AG09319 (cell line): ENCODE data around the gene NHLRC2.

Experiments used
- DNase-seq: peaks from one replicate; pipeline ENCODE4 v3.0.0-alpha.2; 2010; ENCODE audit warnings: low read depth; ENCODE audit errors: extremely low read depth
- CTCF ChIP-seq: IDR thresholded peaks from 2 replicates; pipeline ENCODE4 v1.5.1; 2011; ENCODE audit warnings: low read depth, mild to moderate bottlenecking, inconsistent platforms, low read length, moderate library complexity

Gene NHLRC2

GRCh38 chr10:113911839-113912238 is 57.4 kb downstream of the NHLRC2 start:
- no peak for DNase-seq
- no peak for TF ChIP-seq CTCF

- DNase-seq = no peak
- TF ChIP-seq CTCF = no peak
These were observed 58.1 kb downstream of the NHLRC2 start for GRCh38 chr10:113912582-113912981.

- TF ChIP-seq CTCF = no peak
- DNase-seq = no peak
These were observed 60.5 kb downstream of the NHLRC2 start for GRCh38 chr10:113914956-113915355.

GRCh38 chr10:113915540-113915939 is 61.1 kb downstream of the NHLRC2 start:
- no peak for TF ChIP-seq CTCF

GRCh38 chr10:113916053-113916452 is 61.6 kb downstream of the NHLRC2 start:
- DNase-seq = no peak

More at GRCh38 chr10:113915540-113915939, 61.1 kb downstream of the NHLRC2 start:
- DNase-seq = no peak

GRCh38 chr10:113917636-113918035 is 63.2 kb downstream of the NHLRC2 start:
- DNase-seq = no peak

More at GRCh38 chr10:113916053-113916452, 61.6 kb downstream of the NHLRC2 start:
- no peak for TF ChIP-seq CTCF

GRCh38 chr10:113920114-113920513 is 65.7 kb downstream of the NHLRC2 start:
- TF ChIP-seq CTCF = no peak
- DNase-seq = no peak

More at GRCh38 chr10:113917636-113918035, 63.2 kb downstream of the NHLRC2 start:
- TF ChIP-seq CTCF = no peak
